ENCODE data around the gene ADAM23. TPM values are rescaled to one million over a fixed set of nuclear protein-coding genes. Genes with fewer than 3 reads are reported as not detected.

The ADAM23 gene
- total and polyA plus RNA-seq, 2 experiments from 2014 or later: 2.8 to 3.3 TPM

DNA sequence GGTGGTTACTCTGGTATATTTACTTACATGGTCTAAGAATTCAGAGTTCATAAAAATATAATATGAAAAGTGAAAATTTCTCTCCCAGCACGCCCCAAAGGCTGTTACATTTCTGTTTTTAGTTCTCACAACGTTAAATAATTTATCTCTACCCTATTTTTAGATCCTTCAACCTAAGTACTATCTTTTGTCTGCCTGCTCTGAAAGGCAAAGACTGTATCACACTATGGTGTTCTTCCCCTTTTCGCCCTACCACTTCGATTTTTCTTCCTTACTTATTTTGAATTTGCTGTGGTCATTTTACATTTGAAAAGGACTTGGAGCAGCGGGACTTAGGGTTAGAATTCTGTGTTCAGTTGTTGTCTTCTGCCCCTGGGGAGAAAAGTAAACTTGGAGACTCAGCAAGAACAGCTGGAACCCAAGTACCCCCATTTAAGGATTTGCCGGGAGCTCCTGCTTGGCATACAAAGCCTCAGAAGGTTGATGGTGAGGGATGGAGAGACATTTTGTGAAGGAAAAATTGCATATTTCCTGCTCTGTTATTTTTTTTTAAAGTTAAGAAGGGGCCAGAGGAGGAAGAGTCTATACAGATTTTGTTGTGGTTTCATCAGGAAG is 19.0 kb downstream of the ADAM23 start:
- DNase-seq (ENCODE audit: low spot score): no peak
- Histone ChIP-seq H3K4me3 (no peak overlapping the region), H3K27ac (no peak overlapping the region), H2AFZ (no peak overlapping the region), H3K4me2 (no peak overlapping the region), H3K27me3 (no peaks in the 10 kb centered on the region), H3K9me3 (ENCODE audit: low read depth) (no peaks in the 10 kb centered on the region), H4K20me1 (ENCODE audit: insufficient read depth, poor library complexity, severe bottlenecking) (no peaks in the 10 kb centered on the region), H3K4me1 (ENCODE audit: insufficient read depth) (no peaks in the 10 kb centered on the region), H3K79me2 (no peaks in the 10 kb centered on the region), H3K9me2 (replicated peaks; ENCODE audit: insufficient read depth) (no peaks in the 10 kb centered on the region), H3K36me3 (replicated peaks; ENCODE audit: insufficient read depth, low read depth) (no peaks in the 10 kb centered on the region)
- no peak for TF ChIP-seq EZH2 (IDR thresholded peaks at IDR 0.05; ENCODE audit: borderline replicate concordance)
- no peak for TF ChIP-seq EZH2phosphoT487 (IDR thresholded peaks at IDR 0.05; ENCODE audit: low read depth, severe bottlenecking, unreplicated experiment)
- TF ChIP-seq, protein P1, sequence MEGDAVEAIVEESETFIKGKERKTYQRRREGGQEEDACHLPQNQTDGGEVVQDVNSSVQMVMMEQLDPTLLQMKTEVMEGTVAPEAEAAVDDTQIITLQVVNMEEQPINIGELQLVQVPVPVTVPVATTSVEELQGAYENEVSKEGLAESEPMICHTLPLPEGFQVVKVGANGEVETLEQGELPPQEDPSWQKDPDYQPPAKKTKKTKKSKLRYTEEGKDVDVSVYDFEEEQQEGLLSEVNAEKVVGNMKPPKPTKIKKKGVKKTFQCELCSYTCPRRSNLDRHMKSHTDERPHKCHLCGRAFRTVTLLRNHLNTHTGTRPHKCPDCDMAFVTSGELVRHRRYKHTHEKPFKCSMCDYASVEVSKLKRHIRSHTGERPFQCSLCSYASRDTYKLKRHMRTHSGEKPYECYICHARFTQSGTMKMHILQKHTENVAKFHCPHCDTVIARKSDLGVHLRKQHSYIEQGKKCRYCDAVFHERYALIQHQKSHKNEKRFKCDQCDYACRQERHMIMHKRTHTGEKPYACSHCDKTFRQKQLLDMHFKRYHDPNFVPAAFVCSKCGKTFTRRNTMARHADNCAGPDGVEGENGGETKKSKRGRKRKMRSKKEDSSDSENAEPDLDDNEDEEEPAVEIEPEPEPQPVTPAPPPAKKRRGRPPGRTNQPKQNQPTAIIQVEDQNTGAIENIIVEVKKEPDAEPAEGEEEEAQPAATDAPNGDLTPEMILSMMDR (IDR thresholded peaks at IDR 0.05; ENCODE audit: poor library complexity): no peak
- WGBS (ENCODE audit: low lambda C conversion rate, missing lambda C conversion rate): 40% methylated on average over 6 of the region's 6 CpGs

DNA sequence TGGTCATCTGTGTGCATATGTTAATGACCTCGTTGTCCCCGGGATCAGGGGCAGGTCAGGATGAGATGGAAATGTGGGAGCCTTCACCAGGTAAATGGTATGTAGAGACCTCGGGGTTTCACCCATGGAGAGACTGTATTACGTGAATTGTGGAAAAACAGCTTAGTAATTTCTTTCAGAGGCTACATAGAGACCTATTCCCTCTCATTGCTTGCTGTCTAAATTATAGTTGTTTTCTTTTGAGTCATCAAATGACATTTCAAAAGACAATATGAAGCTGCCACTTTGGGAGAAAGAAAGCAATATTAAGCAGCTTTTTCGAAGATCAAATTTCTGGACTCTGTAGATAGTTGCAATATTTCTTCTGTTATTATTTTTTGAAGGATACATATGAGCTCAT is 20.4 kb downstream of the ADAM23 start:
- DNase-seq (ENCODE audit: low spot score): no peak
- Histone ChIP-seq H3K27ac (no peak overlapping the region), H3K9me2 (replicated peaks; ENCODE audit: insufficient read depth) (no peaks in the 10 kb centered on the region), H3K4me2 (no peak overlapping the region), H3K27me3 (no peaks in the 10 kb centered on the region), H3K9me3 (ENCODE audit: low read depth) (no peaks in the 10 kb centered on the region), H3K4me1 (ENCODE audit: insufficient read depth) (no peaks in the 10 kb centered on the region), H4K20me1 (ENCODE audit: insufficient read depth, poor library complexity, severe bottlenecking) (no peaks in the 10 kb centered on the region), H3K4me3 (no peak overlapping the region), H2AFZ (no peak overlapping the region), H3K79me2 (no peaks in the 10 kb centered on the region), H3K36me3 (replicated peaks; ENCODE audit: insufficient read depth, low read depth) (no peaks in the 10 kb centered on the region)
- TF ChIP-seq, protein P1 (IDR thresholded peaks at IDR 0.05; ENCODE audit: poor library complexity): no peak
- TF ChIP-seq EZH2 (IDR thresholded peaks at IDR 0.05; ENCODE audit: borderline replicate concordance): no peak
- TF ChIP-seq EZH2phosphoT487 (IDR thresholded peaks at IDR 0.05; ENCODE audit: low read depth, severe bottlenecking, unreplicated experiment): no peak
- WGBS (ENCODE audit: low lambda C conversion rate, missing lambda C conversion rate): 84% methylated on average over 5 of the region's 5 CpGs

DNA sequence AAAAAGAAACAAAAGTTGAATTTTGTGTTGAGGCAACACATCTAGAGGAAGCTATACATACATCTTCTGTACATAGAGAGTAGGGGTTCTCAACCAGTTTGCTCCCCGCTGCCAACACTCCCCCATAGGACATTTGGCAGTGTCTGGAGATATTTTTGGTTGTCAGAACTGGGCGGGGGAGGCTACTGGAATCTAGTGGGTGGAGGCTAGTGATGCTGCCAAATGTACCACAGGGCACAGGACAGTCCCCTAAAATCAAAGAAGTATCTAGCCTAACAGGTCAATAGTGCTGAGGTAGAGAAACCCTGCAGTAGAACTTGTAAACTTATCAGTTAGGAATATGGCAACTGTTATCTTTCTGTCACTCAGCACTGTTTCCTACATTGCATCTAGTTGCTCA is 21.3 kb downstream of the ADAM23 start:
- no peak overlapping the region for H2AFZ ChIP-seq
- H3K9me2 ChIP-seq (replicated peaks; ENCODE audit: insufficient read depth): no peaks in the 10 kb centered on the region
- H3K4me2 ChIP-seq: no peak overlapping the region
- no peak overlapping the region for H3K27ac ChIP-seq
- H3K4me1 ChIP-seq (ENCODE audit: insufficient read depth): no peaks in the 10 kb centered on the region
- no peaks in the 10 kb centered on the region for H3K79me2 ChIP-seq
- DNase-seq (ENCODE audit: low spot score): no peak
- no peaks in the 10 kb centered on the region for H3K36me3 ChIP-seq (replicated peaks; ENCODE audit: insufficient read depth, low read depth)
- 89% methylated on average over 2 of the region's 2 CpGs for WGBS (ENCODE audit: low lambda C conversion rate, missing lambda C conversion rate)
- H3K9me3 ChIP-seq (ENCODE audit: low read depth): no peaks in the 10 kb centered on the region
- H3K4me3 ChIP-seq: no peak overlapping the region
- no peaks in the 10 kb centered on the region for H3K27me3 ChIP-seq
- no peaks in the 10 kb centered on the region for H4K20me1 ChIP-seq (ENCODE audit: insufficient read depth, poor library complexity, severe bottlenecking)
- TF ChIP-seq EZH2 (IDR thresholded peaks at IDR 0.05; ENCODE audit: borderline replicate concordance) (no peak), EZH2phosphoT487 (IDR thresholded peaks at IDR 0.05; ENCODE audit: low read depth, severe bottlenecking, unreplicated experiment) (no peak)
- TF ChIP-seq, protein P1 (IDR thresholded peaks at IDR 0.05; ENCODE audit: poor library complexity): no peak
